ENCODE measurements around the gene PLPPR3. TPM values are rescaled to one million over a fixed set of nuclear protein-coding genes. Genes with fewer than 3 reads are reported as not detected.

Gene PLPPR3
- total RNA-seq, 4 donors from 2014 or later = not detected

DNA sequence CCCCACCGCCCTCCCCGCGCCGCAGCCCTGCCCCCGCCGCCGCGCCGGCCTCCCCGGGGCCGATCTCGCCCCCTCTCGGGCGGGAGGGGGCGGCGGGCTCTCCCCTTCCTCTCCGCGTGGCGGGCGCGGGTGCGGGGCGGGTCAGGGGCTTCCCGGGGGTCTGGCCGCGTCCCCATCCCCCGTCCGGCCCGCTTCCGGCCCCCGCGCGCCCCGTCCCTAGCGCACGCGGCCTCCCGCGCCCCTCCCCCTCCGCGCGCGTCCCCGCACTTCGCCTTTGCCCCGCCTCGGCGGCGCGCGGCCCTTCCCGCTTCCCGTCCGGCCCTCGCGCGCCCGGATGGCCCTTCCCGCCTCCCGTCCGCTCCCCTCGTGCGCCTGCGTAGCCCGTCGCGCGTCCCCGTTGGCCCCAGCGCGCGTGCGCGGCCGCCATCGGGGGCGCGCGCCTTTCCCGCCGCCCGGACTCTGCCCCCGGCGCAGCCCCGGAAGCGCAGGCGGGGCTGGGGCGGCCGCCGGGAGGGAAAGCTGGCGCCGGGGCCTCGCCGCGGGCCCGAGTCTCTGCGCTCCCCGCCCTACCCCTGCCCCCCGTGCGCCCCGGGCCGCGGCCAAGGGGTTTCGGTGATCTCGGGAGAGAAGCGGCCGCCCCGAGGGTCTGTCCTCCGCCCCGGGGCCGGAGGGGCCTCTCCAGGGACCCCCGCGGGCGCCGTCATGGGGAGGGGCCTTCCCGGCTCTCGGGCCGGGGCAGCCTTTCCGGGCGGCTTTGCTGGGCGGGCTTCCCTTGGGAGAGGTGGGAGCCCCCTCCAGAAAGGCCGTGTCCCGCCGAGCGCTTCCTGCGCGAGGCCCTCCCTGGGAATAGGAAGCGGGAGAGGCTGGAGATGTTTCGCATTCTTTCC, 24.0 kb downstream of the PLPPR3 start:
- Histone ChIP-seq H3K4me1 (peaks cover 56 to 59% of the 10 kb centered on the region in 2 donors), H3K27ac (peak overlapping the region; percentile 86 to 99 (median 90)), H3K4me3 (peak overlapping the region; percentile 79 to 96 (median 87)), H3K9me3 (no peaks in the 10 kb centered on the region), H3K36me3 (no peaks in the 10 kb centered on the region), H3K27me3 (no peaks in the 10 kb centered on the region)
- DNase-seq (peak; percentile 77 to 86), ATAC-seq (peak; percentile 55 to 59)
- intact Hi-C loops (cut with DNase I; ENCODE audit: low total_unique reads) (loop anchor here (1.0 to 10.0 kb wide), 9 partner anchors 96 to 855 kb away; partner anchors contain the start of genes FAM174C, MED16, POLRMT and RNF126), in situ Hi-C loops (cut with MboI; ENCODE audit: low sequenced_read_pairs in 4 of 4) (no loop called here)
- peak; percentile 17 to 33 for TF ChIP-seq POLR2A (IDR thresholded peaks at IDR 0.05)
- TF ChIP-seq, protein P1, sequence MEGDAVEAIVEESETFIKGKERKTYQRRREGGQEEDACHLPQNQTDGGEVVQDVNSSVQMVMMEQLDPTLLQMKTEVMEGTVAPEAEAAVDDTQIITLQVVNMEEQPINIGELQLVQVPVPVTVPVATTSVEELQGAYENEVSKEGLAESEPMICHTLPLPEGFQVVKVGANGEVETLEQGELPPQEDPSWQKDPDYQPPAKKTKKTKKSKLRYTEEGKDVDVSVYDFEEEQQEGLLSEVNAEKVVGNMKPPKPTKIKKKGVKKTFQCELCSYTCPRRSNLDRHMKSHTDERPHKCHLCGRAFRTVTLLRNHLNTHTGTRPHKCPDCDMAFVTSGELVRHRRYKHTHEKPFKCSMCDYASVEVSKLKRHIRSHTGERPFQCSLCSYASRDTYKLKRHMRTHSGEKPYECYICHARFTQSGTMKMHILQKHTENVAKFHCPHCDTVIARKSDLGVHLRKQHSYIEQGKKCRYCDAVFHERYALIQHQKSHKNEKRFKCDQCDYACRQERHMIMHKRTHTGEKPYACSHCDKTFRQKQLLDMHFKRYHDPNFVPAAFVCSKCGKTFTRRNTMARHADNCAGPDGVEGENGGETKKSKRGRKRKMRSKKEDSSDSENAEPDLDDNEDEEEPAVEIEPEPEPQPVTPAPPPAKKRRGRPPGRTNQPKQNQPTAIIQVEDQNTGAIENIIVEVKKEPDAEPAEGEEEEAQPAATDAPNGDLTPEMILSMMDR (IDR thresholded peaks at IDR 0.05 in 4 of 5, conservative IDR thresholded peaks at IDR 0.05 in 1 of 5) = peak in 2 of 5 experiments; percentile 49 to 67

GRCh38 chr19:796692-797527, 24.8 kb downstream of the PLPPR3 start, which contains the start of gene PTBP1:
Gene PTBP1, plus strand, starts transcription at chr19:797452. Its CDS starts 46 bp downstream, at chr19:797498.
- H3K9me3 ChIP-seq = no peaks in the 10 kb centered on the region
- ATAC-seq (peak; percentile 91), DNase-seq (peak; percentile 100)
- in situ Hi-C loops (cut with MboI; ENCODE audit: low sequenced_read_pairs in 4 of 4) = no loop called here
- H3K4me1 ChIP-seq = peaks cover 48 to 50% of the 10 kb centered on the region in 2 donors
- peak within 1 kb of the TSS; percentile 91 to 99 (median 94) for H3K27ac ChIP-seq
- H3K36me3 ChIP-seq = no peaks in the 10 kb centered on the region
- H3K27me3 ChIP-seq = no peaks in the 10 kb centered on the region
- TF ChIP-seq, protein P1 (IDR thresholded peaks at IDR 0.05 in 4 of 5, conservative IDR thresholded peaks at IDR 0.05 in 1 of 5) = peak in 4 of 5 experiments; percentile 28 to 58 (median 38)
- TF ChIP-seq POLR2A (IDR thresholded peaks at IDR 0.05) = peak; percentile 83
- intact Hi-C loops (cut with DNase I; ENCODE audit: low total_unique reads) = loop anchor here (1.0 to 10.0 kb wide), 9 partner anchors 96 to 856 kb away; partner anchors contain the start of genes FAM174C, MED16, POLRMT and RNF126
- H3K4me3 ChIP-seq = peak within 1 kb of the TSS; percentile 79 to 98 (median 92)

- peak overlapping the region; percentile 79 to 98 (median 86) for H3K4me3 ChIP-seq
- no peaks in the 10 kb centered on the region for H3K36me3 ChIP-seq
- no peak for ATAC-seq
- peak overlapping the region; percentile 83 to 97 (median 92) for H3K27ac ChIP-seq
- TF ChIP-seq, protein P1 (IDR thresholded peaks at IDR 0.05 in 4 of 5, conservative IDR thresholded peaks at IDR 0.05 in 1 of 5) = no peak
- TF ChIP-seq POLR2A (IDR thresholded peaks at IDR 0.05) = no peak
- intact Hi-C loops (cut with DNase I; ENCODE audit: low total_unique reads) (loop anchor here (2.0 to 10.0 kb wide), 5 partner anchors 125 to 857 kb away; partner anchors contain the start of genes FAM174C, POLRMT, RNF126 and TCF3), in situ Hi-C loops (cut with MboI; ENCODE audit: low sequenced_read_pairs in 4 of 4) (no loop called here)
- H3K4me1 ChIP-seq = peaks cover 38 to 41% of the 10 kb centered on the region in 2 donors
- no peaks in the 10 kb centered on the region for H3K27me3 ChIP-seq
- H3K9me3 ChIP-seq = no peaks in the 10 kb centered on the region
- no peak for DNase-seq
Observed at GRCh38 chr19:795691-796581, 25.8 kb downstream of the PLPPR3 start.

Measured in gastrocnemius medialis (tissue), 4 donors.